ENCODE measurements around the gene LIPE.
"Not testable (repeated sequence)": the region's sequence is repeated elsewhere in the genome, so short reads cannot be mapped to it uniquely, and the experiment has no call there.

The LIPE gene

GRCh38 chr19:42466521-42467182, 39.5 kb upstream of the LIPE start:
- Histone ChIP-seq H3K4me1 (ENCODE audit: control insufficient read depth, low read depth, low read length) (peaks cover 20% of the 10 kb centered on the region), H3K36me3 (ENCODE audit: control insufficient read depth, low read depth, low read length) (no peaks in the 10 kb centered on the region), H3K9me3 (ENCODE audit: control insufficient read depth, low read depth, low read length) (no peaks in the 10 kb centered on the region), H3K4me3 (ENCODE audit: low read length) (no peak overlapping the region), H3K27ac (ENCODE audit: low read length) (no peak overlapping the region), H3K9ac (ENCODE audit: low read length) (no peak overlapping the region), H3K27me3 (ENCODE audit: control insufficient read depth, insufficient read depth, low read length) (no peaks in the 10 kb centered on the region)

- H3K36me3 ChIP-seq (ENCODE audit: control insufficient read depth, low read depth, low read length): no peaks in the 10 kb centered on the region
- no peak overlapping the region for H3K9ac ChIP-seq (ENCODE audit: low read length)
- peaks cover 12% of the 10 kb centered on the region for H3K4me1 ChIP-seq (ENCODE audit: control insufficient read depth, low read depth, low read length)
- H3K9me3 ChIP-seq (ENCODE audit: control insufficient read depth, low read depth, low read length): no peaks in the 10 kb centered on the region
- H3K27ac ChIP-seq (ENCODE audit: low read length): no peak overlapping the region
- H3K27me3 ChIP-seq (ENCODE audit: control insufficient read depth, insufficient read depth, low read length): no peaks in the 10 kb centered on the region
- no peak overlapping the region for H3K4me3 ChIP-seq (ENCODE audit: low read length)
These were observed 38.7 kb upstream of the LIPE start for GRCh38 chr19:42465827-42466280.

- no peaks in the 10 kb centered on the region for H3K9me3 ChIP-seq (ENCODE audit: control insufficient read depth, low read depth, low read length)
- no peaks in the 10 kb centered on the region for H3K36me3 ChIP-seq (ENCODE audit: control insufficient read depth, low read depth, low read length)
- no peaks in the 10 kb centered on the region for H3K27me3 ChIP-seq (ENCODE audit: control insufficient read depth, insufficient read depth, low read length)
- no peak overlapping the region for H3K27ac ChIP-seq (ENCODE audit: low read length)
- peaks cover 10% of the 10 kb centered on the region for H3K4me1 ChIP-seq (ENCODE audit: control insufficient read depth, low read depth, low read length)
- H3K4me3 ChIP-seq (ENCODE audit: low read length): no peak overlapping the region
- no peak overlapping the region for H3K9ac ChIP-seq (ENCODE audit: low read length)
These were observed 34.6 kb upstream of the LIPE start for GRCh38 chr19:42461700-42462324.

GRCh38 chr19:42461231-42461630, 34.0 kb upstream of the LIPE start:
- not testable (repeated sequence) for H3K9ac ChIP-seq (ENCODE audit: low read length); H3K27ac ChIP-seq (ENCODE audit: low read length); H3K4me1 ChIP-seq (ENCODE audit: control insufficient read depth, low read depth, low read length); H3K36me3 ChIP-seq (ENCODE audit: control insufficient read depth, low read depth, low read length); H3K9me3 ChIP-seq (ENCODE audit: control insufficient read depth, low read depth, low read length); H3K4me3 ChIP-seq (ENCODE audit: low read length); H3K27me3 ChIP-seq (ENCODE audit: control insufficient read depth, insufficient read depth, low read length)

GRCh38 chr19:42459926-42460325, 32.7 kb upstream of the LIPE start:
- H3K36me3 ChIP-seq (ENCODE audit: control insufficient read depth, low read depth, low read length): no peaks in the 10 kb centered on the region
- no peak overlapping the region for H3K4me3 ChIP-seq (ENCODE audit: low read length)
- peaks cover 3% of the 10 kb centered on the region for H3K4me1 ChIP-seq (ENCODE audit: control insufficient read depth, low read depth, low read length)
- no peaks in the 10 kb centered on the region for H3K9me3 ChIP-seq (ENCODE audit: control insufficient read depth, low read depth, low read length)
- no peaks in the 10 kb centered on the region for H3K27me3 ChIP-seq (ENCODE audit: control insufficient read depth, insufficient read depth, low read length)
- no peak overlapping the region for H3K27ac ChIP-seq (ENCODE audit: low read length)
- H3K9ac ChIP-seq (ENCODE audit: low read length): no peak overlapping the region

- Histone ChIP-seq H3K9me3 (ENCODE audit: control insufficient read depth, low read depth, low read length) (no peaks in the 10 kb centered on the region), H3K27ac (ENCODE audit: low read length) (no peak overlapping the region), H3K4me3 (ENCODE audit: low read length) (no peak overlapping the region), H3K27me3 (ENCODE audit: control insufficient read depth, insufficient read depth, low read length) (no peaks in the 10 kb centered on the region), H3K9ac (ENCODE audit: low read length) (no peak overlapping the region), H3K4me1 (ENCODE audit: control insufficient read depth, low read depth, low read length) (peaks cover 15% of the 10 kb centered on the region), H3K36me3 (ENCODE audit: control insufficient read depth, low read depth, low read length) (no peaks in the 10 kb centered on the region)
These were observed 28.5 kb upstream of the LIPE start for GRCh38 chr19:42455621-42456081.

GRCh38 chr19:42455086-42455485, 27.9 kb upstream of the LIPE start:
- peaks cover 18% of the 10 kb centered on the region for H3K4me1 ChIP-seq (ENCODE audit: control insufficient read depth, low read depth, low read length)
- no peak overlapping the region for H3K9ac ChIP-seq (ENCODE audit: low read length)
- H3K36me3 ChIP-seq (ENCODE audit: control insufficient read depth, low read depth, low read length): no peaks in the 10 kb centered on the region
- H3K9me3 ChIP-seq (ENCODE audit: control insufficient read depth, low read depth, low read length): no peaks in the 10 kb centered on the region
- H3K27ac ChIP-seq (ENCODE audit: low read length): no peak overlapping the region
- no peaks in the 10 kb centered on the region for H3K27me3 ChIP-seq (ENCODE audit: control insufficient read depth, insufficient read depth, low read length)
- no peak overlapping the region for H3K4me3 ChIP-seq (ENCODE audit: low read length)

GRCh38 chr19:42452590-42452989, 25.4 kb upstream of the LIPE start:
- Histone ChIP-seq H3K9ac (ENCODE audit: low read length) (no peak overlapping the region), H3K4me1 (ENCODE audit: control insufficient read depth, low read depth, low read length) (peaks cover 21% of the 10 kb centered on the region), H3K27ac (ENCODE audit: low read length) (no peak overlapping the region), H3K4me3 (ENCODE audit: low read length) (no peak overlapping the region), H3K27me3 (ENCODE audit: control insufficient read depth, insufficient read depth, low read length) (no peaks in the 10 kb centered on the region), H3K9me3 (ENCODE audit: control insufficient read depth, low read depth, low read length) (no peaks in the 10 kb centered on the region), H3K36me3 (ENCODE audit: control insufficient read depth, low read depth, low read length) (no peaks in the 10 kb centered on the region)

- no peaks in the 10 kb centered on the region for H3K36me3 ChIP-seq (ENCODE audit: control insufficient read depth, low read depth, low read length)
These were observed 23.2 kb upstream of the LIPE start for GRCh38 chr19:42450314-42450934.

GRCh38 chr19:42448306-42448705, 21.1 kb upstream of the LIPE start:
- H3K27me3 ChIP-seq (ENCODE audit: control insufficient read depth, insufficient read depth, low read length); H3K9ac ChIP-seq (ENCODE audit: low read length); H3K4me3 ChIP-seq (ENCODE audit: low read length); H3K36me3 ChIP-seq (ENCODE audit: control insufficient read depth, low read depth, low read length); H3K9me3 ChIP-seq (ENCODE audit: control insufficient read depth, low read depth, low read length); H3K27ac ChIP-seq (ENCODE audit: low read length): not testable (repeated sequence)
- peaks cover 18% of the 10 kb centered on the region for H3K4me1 ChIP-seq (ENCODE audit: control insufficient read depth, low read depth, low read length)

More at GRCh38 chr19:42450314-42450934, 23.2 kb upstream of the LIPE start:
- H3K4me3 ChIP-seq (ENCODE audit: low read length): no peak overlapping the region
- H3K9me3 ChIP-seq (ENCODE audit: control insufficient read depth, low read depth, low read length): no peaks in the 10 kb centered on the region
- H3K4me1 ChIP-seq (ENCODE audit: control insufficient read depth, low read depth, low read length): peaks cover 18% of the 10 kb centered on the region
- no peaks in the 10 kb centered on the region for H3K27me3 ChIP-seq (ENCODE audit: control insufficient read depth, insufficient read depth, low read length)
- H3K27ac ChIP-seq (ENCODE audit: low read length): no peak overlapping the region
- H3K9ac ChIP-seq (ENCODE audit: low read length): no peak overlapping the region

GRCh38 chr19:42445948-42446347, 18.8 kb upstream of the LIPE start:
- no peak overlapping the region for H3K4me3 ChIP-seq (ENCODE audit: low read length)
- peaks cover 11% of the 10 kb centered on the region for H3K4me1 ChIP-seq (ENCODE audit: control insufficient read depth, low read depth, low read length)
- H3K27me3 ChIP-seq (ENCODE audit: control insufficient read depth, insufficient read depth, low read length): peaks cover 6% of the 10 kb centered on the region

More at GRCh38 chr19:42445948-42446347, 18.8 kb upstream of the LIPE start:
- H3K27ac ChIP-seq (ENCODE audit: low read length): no peak overlapping the region
- H3K36me3 ChIP-seq (ENCODE audit: control insufficient read depth, low read depth, low read length): no peaks in the 10 kb centered on the region
- H3K9ac ChIP-seq (ENCODE audit: low read length): no peak overlapping the region
- H3K9me3 ChIP-seq (ENCODE audit: control insufficient read depth, low read depth, low read length): no peaks in the 10 kb centered on the region
